ENCODE measurements around the gene CSNK2B.

- TF ChIP-seq CTCF (optimal IDR thresholded peaks at IDR 0.05 in 1 of 3, IDR thresholded peaks at IDR 0.05 in 1 of 3, conservative IDR thresholded peaks at IDR 0.05 in 1 of 3; ENCODE audit: extremely low read depth in 1 of 3, insufficient read depth in 2 of 3, low read length in 3 of 3) (no peak), EZH2 (IDR thresholded peaks at IDR 0.05; ENCODE audit: low read length) (no peak)
Observed at GRCh38 chr6:31639043-31639442, 26.8 kb upstream of the CSNK2B start.

Data from keratinocyte (primary cell).